ENCODE data around the gene SNCG. TPM values are rescaled to one million over a fixed set of nuclear protein-coding genes. Genes with fewer than 3 reads are reported as not detected.
"Not testable (repeated sequence)": the region's sequence is repeated elsewhere in the genome, so short reads cannot be mapped to it uniquely, and the experiment has no call there.

SNCG gene
- total RNA-seq, 1 donor from 2014 or later = 104 TPM

DNA sequence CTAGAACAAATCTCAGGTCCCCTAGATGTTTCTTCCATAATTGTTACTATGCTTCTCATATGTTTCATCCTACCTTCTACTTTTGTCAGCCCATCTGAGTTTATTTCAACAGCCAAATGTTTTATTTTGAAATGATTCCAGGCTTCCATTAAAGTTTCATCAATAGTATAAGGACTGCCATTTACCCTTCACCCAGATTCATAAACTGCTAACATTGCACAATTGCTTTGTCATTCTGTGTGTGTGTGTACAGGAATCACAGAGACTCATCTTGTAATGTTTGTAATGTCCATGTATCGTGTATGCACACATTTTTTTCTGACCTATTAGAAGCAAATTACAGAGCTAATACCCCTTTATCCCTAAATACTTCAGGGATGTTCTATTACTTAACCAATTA, 26.5 kb upstream of the SNCG start:
- no peaks in the 10 kb centered on the region for H3K27me3 Mint-ChIP-seq (ENCODE audit: low read depth)
- DNase-seq (ENCODE audit: low spot score in 2 of 2, unreplicated experiment in 2 of 2) = no peak
- no peak overlapping the region for H3K4me3 Mint-ChIP-seq
- peaks cover 19% of the 10 kb centered on the region for H3K36me3 Mint-ChIP-seq
- no peaks in the 10 kb centered on the region for H3K9me3 Mint-ChIP-seq
- H3K27ac Mint-ChIP-seq = peak overlapping the region; percentile 0
- no peaks in the 10 kb centered on the region for H3K4me1 Mint-ChIP-seq
- TF ChIP-seq, protein P1, sequence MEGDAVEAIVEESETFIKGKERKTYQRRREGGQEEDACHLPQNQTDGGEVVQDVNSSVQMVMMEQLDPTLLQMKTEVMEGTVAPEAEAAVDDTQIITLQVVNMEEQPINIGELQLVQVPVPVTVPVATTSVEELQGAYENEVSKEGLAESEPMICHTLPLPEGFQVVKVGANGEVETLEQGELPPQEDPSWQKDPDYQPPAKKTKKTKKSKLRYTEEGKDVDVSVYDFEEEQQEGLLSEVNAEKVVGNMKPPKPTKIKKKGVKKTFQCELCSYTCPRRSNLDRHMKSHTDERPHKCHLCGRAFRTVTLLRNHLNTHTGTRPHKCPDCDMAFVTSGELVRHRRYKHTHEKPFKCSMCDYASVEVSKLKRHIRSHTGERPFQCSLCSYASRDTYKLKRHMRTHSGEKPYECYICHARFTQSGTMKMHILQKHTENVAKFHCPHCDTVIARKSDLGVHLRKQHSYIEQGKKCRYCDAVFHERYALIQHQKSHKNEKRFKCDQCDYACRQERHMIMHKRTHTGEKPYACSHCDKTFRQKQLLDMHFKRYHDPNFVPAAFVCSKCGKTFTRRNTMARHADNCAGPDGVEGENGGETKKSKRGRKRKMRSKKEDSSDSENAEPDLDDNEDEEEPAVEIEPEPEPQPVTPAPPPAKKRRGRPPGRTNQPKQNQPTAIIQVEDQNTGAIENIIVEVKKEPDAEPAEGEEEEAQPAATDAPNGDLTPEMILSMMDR (IDR thresholded peaks at IDR 0.05; ENCODE audit: unreplicated experiment) = no peak

DNA sequence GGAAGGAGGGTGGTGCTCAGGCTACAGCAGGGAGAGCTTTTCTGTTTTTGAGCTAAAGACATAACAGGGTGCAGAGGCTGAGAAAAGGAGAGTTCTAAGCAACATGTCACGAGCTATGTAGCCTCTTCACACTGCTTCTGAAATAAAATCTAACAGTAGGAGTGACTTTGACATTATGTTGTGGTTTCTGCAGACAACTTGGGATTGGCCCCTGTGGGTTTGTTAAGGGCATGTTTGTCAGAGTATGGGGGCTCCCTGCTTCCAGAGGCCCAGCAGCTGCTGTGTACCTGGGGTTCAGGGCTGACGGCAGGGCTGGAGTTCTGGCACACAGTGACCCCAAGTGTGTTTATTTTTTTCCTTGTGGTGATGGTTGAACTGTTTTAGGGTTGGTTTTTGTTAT, 25.7 kb upstream of the SNCG start:
- Mint-ChIP-seq H3K4me1 (no peaks in the 10 kb centered on the region), H3K4me3 (no peak overlapping the region), H3K9me3 (no peaks in the 10 kb centered on the region), H3K27me3 (ENCODE audit: low read depth) (no peaks in the 10 kb centered on the region), H3K27ac (no peak overlapping the region), H3K36me3 (peaks cover 19% of the 10 kb centered on the region)
- TF ChIP-seq, protein P1 (IDR thresholded peaks at IDR 0.05; ENCODE audit: unreplicated experiment) = no peak
- no peak for DNase-seq (ENCODE audit: low spot score in 2 of 2, unreplicated experiment in 2 of 2)

DNA sequence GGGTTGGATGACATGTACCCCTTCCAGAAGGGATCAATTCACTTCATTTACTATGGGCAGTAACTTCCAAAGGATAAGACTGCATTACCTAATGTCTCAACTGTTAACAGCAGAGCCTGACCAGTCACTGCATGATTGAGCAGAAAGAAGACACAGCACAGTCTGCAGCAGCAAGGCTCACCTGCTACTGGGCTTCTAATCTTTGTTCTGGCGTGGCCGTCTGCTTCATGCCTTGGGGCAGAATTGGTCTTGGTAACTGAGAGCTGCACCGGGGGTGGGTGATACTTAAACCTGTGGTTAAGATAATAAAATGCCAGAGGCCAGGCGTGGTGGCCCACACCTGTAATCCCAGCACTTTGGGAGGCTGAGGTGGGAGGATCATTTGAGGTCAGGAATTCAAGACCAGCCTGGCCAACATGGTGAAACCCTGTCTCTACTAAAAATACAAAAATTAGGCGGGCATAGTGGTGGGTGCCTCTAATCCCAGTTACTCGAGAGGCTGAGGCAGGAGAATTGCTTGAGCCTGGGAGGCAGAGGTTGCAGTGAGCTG, 24.2 kb upstream of the SNCG start:
- not testable (repeated sequence) for H3K4me3 Mint-ChIP-seq; H3K27me3 Mint-ChIP-seq (ENCODE audit: low read depth); H3K4me1 Mint-ChIP-seq; DNase-seq (ENCODE audit: low spot score in 2 of 2, unreplicated experiment in 2 of 2); H3K27ac Mint-ChIP-seq; H3K9me3 Mint-ChIP-seq
- peaks cover 16% of the 10 kb centered on the region for H3K36me3 Mint-ChIP-seq

DNA sequence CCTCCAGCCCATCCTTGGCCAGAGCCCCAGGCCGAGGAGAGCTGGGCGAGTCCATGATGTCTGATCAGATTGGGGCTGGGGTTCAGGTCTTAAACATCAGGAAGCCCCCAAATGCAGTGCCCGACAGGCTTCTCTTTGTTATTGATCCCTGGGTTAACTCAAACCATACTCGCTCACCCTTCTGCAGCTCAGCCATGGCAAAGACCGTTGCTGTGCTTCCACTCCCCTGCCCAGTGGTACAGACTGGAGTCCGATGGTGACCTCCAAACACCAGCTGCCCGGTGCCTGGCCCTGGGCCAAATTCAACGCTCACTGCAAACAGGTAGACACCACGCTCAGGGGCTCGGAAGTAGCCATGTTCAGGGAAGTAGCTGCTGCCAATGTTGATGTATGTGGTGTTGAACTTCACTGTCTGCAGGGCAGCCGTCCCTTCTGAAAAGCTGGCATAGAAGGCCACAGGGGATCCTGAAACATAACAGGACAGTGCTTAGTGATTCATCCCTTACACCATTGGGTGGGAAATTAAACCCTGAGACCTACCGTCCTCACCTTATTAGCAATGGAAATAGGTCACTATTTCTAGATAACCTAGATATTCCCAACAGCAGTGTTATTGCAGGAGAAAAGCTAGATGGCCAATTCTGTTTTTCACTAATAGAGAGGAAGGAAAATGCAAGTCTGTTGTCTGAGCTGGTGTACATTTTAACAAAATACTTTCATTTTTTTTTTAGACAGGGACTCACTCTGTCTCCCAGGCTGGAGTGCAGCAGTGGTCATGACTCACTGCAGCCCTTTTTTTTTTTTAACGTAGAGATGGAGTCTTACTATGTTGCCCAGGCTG, 21.5 kb upstream of the SNCG start:
- Mint-ChIP-seq H3K4me1 (no peaks in the 10 kb centered on the region), H3K27me3 (ENCODE audit: low read depth) (no peaks in the 10 kb centered on the region), H3K36me3 (peaks cover 4% of the 10 kb centered on the region), H3K9me3 (no peaks in the 10 kb centered on the region), H3K27ac (no peak overlapping the region), H3K4me3 (no peak overlapping the region)
- no peak for DNase-seq (ENCODE audit: low spot score in 2 of 2, unreplicated experiment in 2 of 2)
- TF ChIP-seq, protein P1 (IDR thresholded peaks at IDR 0.05; ENCODE audit: unreplicated experiment) = no peak

DNA sequence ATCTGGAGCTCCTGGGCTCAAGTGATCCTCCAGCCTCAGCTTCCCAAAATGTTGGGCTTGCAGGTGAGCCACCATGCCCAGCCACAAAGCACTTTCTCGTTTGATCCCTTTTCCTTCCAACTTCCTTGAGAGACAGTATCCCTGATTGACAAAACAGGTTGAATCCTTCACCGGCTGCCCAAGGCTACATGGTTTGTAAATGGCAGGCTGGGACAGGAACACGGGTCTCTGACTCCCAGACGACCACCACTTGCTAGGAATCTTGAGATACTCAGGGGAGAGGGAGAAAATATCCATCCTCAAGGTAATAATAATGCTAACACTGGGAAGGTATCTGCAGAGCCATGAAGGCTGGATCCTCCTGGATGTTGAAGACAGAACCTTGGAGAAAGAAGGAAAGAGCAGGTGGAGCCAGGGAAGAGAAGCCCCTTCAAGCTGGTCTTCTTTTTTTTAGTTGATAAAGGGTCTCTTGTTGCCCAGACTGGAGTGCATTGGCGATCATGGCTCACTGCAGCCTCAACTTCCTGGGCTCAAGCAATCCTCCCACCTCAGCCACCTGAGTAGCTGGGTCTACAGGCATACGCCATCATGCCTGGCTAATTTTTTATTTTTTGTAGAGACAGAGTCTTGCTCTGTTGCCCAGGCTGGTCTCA, 20.8 kb upstream of the SNCG start:
- Mint-ChIP-seq H3K36me3 (peaks cover 3% of the 10 kb centered on the region), H3K4me3 (peak overlapping the region; percentile 11), H3K9me3 (no peaks in the 10 kb centered on the region), H3K27ac (no peak overlapping the region), H3K27me3 (ENCODE audit: low read depth) (no peaks in the 10 kb centered on the region), H3K4me1 (no peaks in the 10 kb centered on the region)
- no peak for DNase-seq (ENCODE audit: low spot score in 2 of 2, unreplicated experiment in 2 of 2)
- TF ChIP-seq, protein P1 (IDR thresholded peaks at IDR 0.05; ENCODE audit: unreplicated experiment) = no peak

DNA sequence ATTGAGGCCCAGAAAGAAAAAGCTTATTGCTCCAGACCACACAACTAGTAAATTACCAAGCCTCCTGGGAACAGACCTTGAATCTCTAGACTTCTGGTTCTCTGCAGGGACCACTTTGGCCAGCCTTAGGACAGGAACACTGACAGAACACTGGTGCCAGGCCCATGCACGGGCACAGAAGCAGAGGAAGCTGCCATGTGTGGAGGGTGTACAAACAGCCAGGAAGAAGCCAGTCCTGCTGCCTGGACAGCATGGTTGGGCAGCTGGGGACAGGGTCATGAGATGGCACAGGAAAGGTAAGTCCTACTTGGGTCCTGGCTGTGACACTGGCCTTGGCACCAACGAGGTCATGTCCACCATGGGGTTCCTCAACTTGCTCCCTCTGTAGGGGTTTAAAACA, 20.1 kb upstream of the SNCG start:
- TF ChIP-seq, protein P1 (IDR thresholded peaks at IDR 0.05; ENCODE audit: unreplicated experiment) = no peak
- H3K36me3 Mint-ChIP-seq = peaks cover 3% of the 10 kb centered on the region
- H3K4me3 Mint-ChIP-seq = no peak overlapping the region
- H3K27ac Mint-ChIP-seq = peak overlapping the region; percentile 47
- no peak for DNase-seq (ENCODE audit: low spot score in 2 of 2, unreplicated experiment in 2 of 2)
- H3K4me1 Mint-ChIP-seq = no peaks in the 10 kb centered on the region
- H3K27me3 Mint-ChIP-seq (ENCODE audit: low read depth) = no peaks in the 10 kb centered on the region
- H3K9me3 Mint-ChIP-seq = no peaks in the 10 kb centered on the region

DNA sequence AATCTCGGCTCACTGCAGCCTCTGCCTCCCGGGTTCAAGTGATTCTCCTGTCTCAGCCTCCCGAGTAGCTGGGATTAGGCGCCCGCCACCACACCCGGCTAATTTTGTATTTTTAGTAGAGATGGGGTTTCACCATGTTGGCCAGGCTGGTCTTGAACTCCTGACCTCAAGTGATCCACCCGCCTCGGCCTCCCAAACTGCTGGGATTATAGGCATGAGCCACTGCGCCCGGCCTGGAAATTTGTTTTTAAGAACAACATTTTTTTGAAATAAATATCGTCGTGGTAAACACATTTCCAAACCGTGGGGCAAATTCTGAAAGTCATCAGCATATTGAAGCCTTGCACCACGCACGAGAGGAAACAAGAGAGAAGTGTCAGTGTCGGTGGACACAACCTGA, 18.3 kb upstream of the SNCG start:
- H3K4me3 Mint-ChIP-seq; H3K27ac Mint-ChIP-seq; H3K27me3 Mint-ChIP-seq (ENCODE audit: low read depth); H3K36me3 Mint-ChIP-seq; H3K9me3 Mint-ChIP-seq; DNase-seq (ENCODE audit: low spot score in 2 of 2, unreplicated experiment in 2 of 2): not testable (repeated sequence)
- H3K4me1 Mint-ChIP-seq = peaks cover 12% of the 10 kb centered on the region

Data from mesothelial cell of epicardium (in vitro differentiated cells).